HG02943 (cell line): Measurements from ENCODE around the gene PRIMA1.

Experiments used
- ATAC-seq: cut with Tn5 transposase; IDR thresholded peaks from one replicate; pipeline ENCODE4 v1.9.1; 2021; ENCODE audit warnings: mild to moderate bottlenecking, low read depth, moderate library complexity; ENCODE audit not compliant: unreplicated experiment

The PRIMA1 gene

GRCh38 chr14:93688239-93688666 is 100.0 kb downstream of the PRIMA1 start:
- no peak for ATAC-seq

- ATAC-seq, result no peak
Measured at GRCh38 chr14:93686268-93686667, 102.0 kb downstream of the PRIMA1 start.

- no peak for ATAC-seq
Measured at GRCh38 chr14:93685121-93685895, 103.0 kb downstream of the PRIMA1 start.

- no peak for ATAC-seq
Measured at GRCh38 chr14:93683226-93683625, 105.1 kb downstream of the PRIMA1 start.

- no peak for ATAC-seq
Measured at GRCh38 chr14:93682459-93682858, 105.8 kb downstream of the PRIMA1 start.

- ATAC-seq, result no peak
Measured at GRCh38 chr14:93676416-93676958, 111.8 kb downstream of the PRIMA1 start.

- no peak for ATAC-seq
Measured at GRCh38 chr14:93675651-93676050, 112.6 kb downstream of the PRIMA1 start.

- ATAC-seq, result no peak
Measured at GRCh38 chr14:93674343-93674742, 113.9 kb downstream of the PRIMA1 start.

GRCh38 chr14:93669632-93670031 is 118.7 kb downstream of the PRIMA1 start:
- no peak for ATAC-seq
